ENCODE measurements around the gene SPAG5.
A peak's percentile ranks its signal among the peaks of the same experiment; 100 is the strongest.

SPAG5 gene

GRCh38 chr17:28549236-28550132 is 49.3 kb downstream of the SPAG5 start:
- no peak overlapping the region for H3K4me3 ChIP-seq (ENCODE audit: low read length)
- TF ChIP-seq, protein P1, sequence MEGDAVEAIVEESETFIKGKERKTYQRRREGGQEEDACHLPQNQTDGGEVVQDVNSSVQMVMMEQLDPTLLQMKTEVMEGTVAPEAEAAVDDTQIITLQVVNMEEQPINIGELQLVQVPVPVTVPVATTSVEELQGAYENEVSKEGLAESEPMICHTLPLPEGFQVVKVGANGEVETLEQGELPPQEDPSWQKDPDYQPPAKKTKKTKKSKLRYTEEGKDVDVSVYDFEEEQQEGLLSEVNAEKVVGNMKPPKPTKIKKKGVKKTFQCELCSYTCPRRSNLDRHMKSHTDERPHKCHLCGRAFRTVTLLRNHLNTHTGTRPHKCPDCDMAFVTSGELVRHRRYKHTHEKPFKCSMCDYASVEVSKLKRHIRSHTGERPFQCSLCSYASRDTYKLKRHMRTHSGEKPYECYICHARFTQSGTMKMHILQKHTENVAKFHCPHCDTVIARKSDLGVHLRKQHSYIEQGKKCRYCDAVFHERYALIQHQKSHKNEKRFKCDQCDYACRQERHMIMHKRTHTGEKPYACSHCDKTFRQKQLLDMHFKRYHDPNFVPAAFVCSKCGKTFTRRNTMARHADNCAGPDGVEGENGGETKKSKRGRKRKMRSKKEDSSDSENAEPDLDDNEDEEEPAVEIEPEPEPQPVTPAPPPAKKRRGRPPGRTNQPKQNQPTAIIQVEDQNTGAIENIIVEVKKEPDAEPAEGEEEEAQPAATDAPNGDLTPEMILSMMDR (IDR thresholded peaks at IDR 0.05; ENCODE audit: insufficient read depth, low read depth, low read length, missing control alignments): no peak
- DNase-seq (ENCODE audit: low read depth): no peak

GRCh38 chr17:28548417-28549130 is 50.3 kb downstream of the SPAG5 start:
- TF ChIP-seq, protein P1 (IDR thresholded peaks at IDR 0.05; ENCODE audit: insufficient read depth, low read depth, low read length, missing control alignments): no peak
- DNase-seq (ENCODE audit: low read depth): no peak
- H3K4me3 ChIP-seq (ENCODE audit: low read length): no peak overlapping the region

- peak; percentile 60 for DNase-seq (ENCODE audit: low read depth)
- TF ChIP-seq, protein P1 (IDR thresholded peaks at IDR 0.05; ENCODE audit: insufficient read depth, low read depth, low read length, missing control alignments): peak; percentile 90
- no peak overlapping the region for H3K4me3 ChIP-seq (ENCODE audit: low read length)
Measured at GRCh38 chr17:28547623-28548416, 51.0 kb downstream of the SPAG5 start.

DNA sequence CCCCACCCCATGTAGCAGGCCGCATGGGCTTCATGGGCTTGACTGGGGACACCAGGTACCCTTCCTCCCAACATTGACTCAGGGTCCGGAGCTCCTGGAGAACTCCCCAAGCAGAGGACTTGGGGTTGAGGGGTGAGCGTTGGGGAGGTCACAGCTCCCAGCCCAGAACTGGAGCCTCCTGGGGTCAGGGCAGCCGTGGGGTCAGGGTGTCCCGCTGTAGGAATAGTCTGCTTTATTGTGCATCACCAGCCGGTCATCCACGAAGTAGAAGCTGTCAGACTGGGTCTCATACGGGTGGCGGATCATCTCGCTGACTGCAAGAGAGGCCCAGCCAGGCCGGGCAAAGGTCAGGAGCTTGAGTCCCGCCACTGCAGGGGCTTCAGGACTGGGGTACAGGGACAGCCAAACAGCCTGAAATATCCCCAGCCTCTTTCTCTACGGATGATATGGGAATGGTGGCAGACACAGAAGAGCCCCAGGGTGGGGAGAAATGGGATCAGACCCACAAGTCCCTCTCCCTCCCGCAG is 51.7 kb downstream of the SPAG5 start:
- H3K4me3 ChIP-seq (ENCODE audit: low read length): no peak overlapping the region
- no peak for DNase-seq (ENCODE audit: low read depth)
- TF ChIP-seq, protein P1 (IDR thresholded peaks at IDR 0.05; ENCODE audit: insufficient read depth, low read depth, low read length, missing control alignments): no peak

- TF ChIP-seq, protein P1 (IDR thresholded peaks at IDR 0.05; ENCODE audit: insufficient read depth, low read depth, low read length, missing control alignments): no peak
- no peak overlapping the region for H3K4me3 ChIP-seq (ENCODE audit: low read length)
- DNase-seq (ENCODE audit: low read depth): no peak
Measured at GRCh38 chr17:28545787-28546415, 52.9 kb downstream of the SPAG5 start.

DNA sequence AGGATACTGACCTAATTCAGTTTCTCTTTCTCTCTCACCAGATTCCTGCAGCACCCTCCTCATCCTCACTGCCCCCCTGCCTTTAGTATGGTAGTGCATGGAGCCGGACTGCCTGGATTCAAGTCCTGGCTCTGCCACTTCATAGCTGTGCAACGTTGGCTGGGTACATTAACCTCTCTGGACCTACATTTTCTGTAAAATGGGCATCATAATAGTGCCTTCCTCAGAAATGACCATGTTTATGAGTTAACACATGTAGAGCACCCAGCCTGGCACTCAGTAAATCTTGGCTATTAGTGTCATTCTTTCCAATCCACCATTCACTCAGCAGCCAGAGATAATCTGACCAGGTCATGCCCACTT is 53.7 kb downstream of the SPAG5 start:
- TF ChIP-seq, protein P1 (IDR thresholded peaks at IDR 0.05; ENCODE audit: insufficient read depth, low read depth, low read length, missing control alignments): no peak
- no peak overlapping the region for H3K4me3 ChIP-seq (ENCODE audit: low read length)
- DNase-seq (ENCODE audit: low read depth): no peak

All from epithelial cell of esophagus (primary cell).